C1 segment of cervical spinal cord (tissue), 14 donors: ENCODE results near the gene ZNF423.
"Not testable (repeated sequence)": the region's sequence is repeated elsewhere in the genome, so short reads cannot be mapped to it uniquely, and the experiment has no call there.

Experiments
- DNase-seq, 14 donors: peaks; one replicate each; lab custom pipeline; 2025; lab: John Stamatoyannopoulos, UW

The ZNF423 gene

GRCh38 chr16:49516382-49517036 is 339.4 kb downstream of the ZNF423 start:
- DNase-seq, result no peak

GRCh38 chr16:49515861-49516260 is 340.1 kb downstream of the ZNF423 start:
- no peak for DNase-seq

GRCh38 chr16:49515016-49515565 is 340.8 kb downstream of the ZNF423 start:
- DNase-seq, result no peak

GRCh38 chr16:49514073-49514980 is 341.6 kb downstream of the ZNF423 start:
- DNase-seq, result no peak

- DNase-seq, result no peak
Observed at GRCh38 chr16:49513040-49513439, 342.9 kb downstream of the ZNF423 start.

GRCh38 chr16:49510654-49511305 is 345.1 kb downstream of the ZNF423 start:
- DNase-seq, result peak in 10 of 14 donors; percentile 7 to 65 (median 26)

- DNase-seq, result no peak
Observed at GRCh38 chr16:49510141-49510540, 345.8 kb downstream of the ZNF423 start.

GRCh38 chr16:49506058-49507013 is 349.6 kb downstream of the ZNF423 start:
- DNase-seq, result not testable (repeated sequence)

GRCh38 chr16:49505556-49505955 is 350.4 kb downstream of the ZNF423 start:
- no peak for DNase-seq

- DNase-seq, result no peak
Observed at GRCh38 chr16:49504626-49505025, 351.3 kb downstream of the ZNF423 start.

GRCh38 chr16:49504023-49504364 is 351.9 kb downstream of the ZNF423 start:
- DNase-seq, result no peak

- no peak for DNase-seq
Observed at GRCh38 chr16:49503256-49504022, 352.5 kb downstream of the ZNF423 start.

GRCh38 chr16:49502136-49502881 is 353.6 kb downstream of the ZNF423 start:
- no peak for DNase-seq

GRCh38 chr16:49499869-49500610 is 355.9 kb downstream of the ZNF423 start:
- DNase-seq, result no peak

GRCh38 chr16:49499414-49499785 is 356.5 kb downstream of the ZNF423 start:
- DNase-seq, result no peak

GRCh38 chr16:49498666-49499413 is 357.1 kb downstream of the ZNF423 start:
- DNase-seq, result peak in 1 of 14 donors; percentile 77

- DNase-seq, result no peak
Observed at GRCh38 chr16:49498264-49498663, 357.6 kb downstream of the ZNF423 start.

- DNase-seq, result no peak
Observed at GRCh38 chr16:49497466-49497865, 358.4 kb downstream of the ZNF423 start.
